ENCODE measurements around the gene PLCB4.
A peak's percentile ranks its signal among the peaks of the same experiment; 100 is the strongest.

Gene PLCB4

DNA sequence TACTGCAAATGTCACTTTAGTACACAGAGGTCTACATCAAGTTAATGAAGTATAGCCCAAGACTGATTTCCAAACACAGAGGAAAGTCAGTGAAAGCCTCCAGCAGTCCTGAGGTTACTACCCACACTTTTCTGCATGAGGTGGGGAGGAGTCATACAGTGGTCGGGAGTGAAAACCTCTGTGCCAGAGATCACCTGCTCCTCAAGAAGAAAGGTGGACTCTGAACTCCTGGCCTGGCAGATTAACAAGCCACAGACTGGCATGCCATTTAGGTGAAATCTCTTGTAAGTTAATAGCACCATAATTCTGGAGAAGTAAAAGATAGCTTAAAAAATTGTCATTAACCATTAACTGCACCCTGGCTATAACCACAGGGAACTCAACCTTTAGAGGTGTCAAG, 320.5 kb downstream of the PLCB4 start:
- H3K4me3 ChIP-seq (ENCODE audit: low read depth, low read length): no peak overlapping the region
- no peaks in the 10 kb centered on the region for H3K27me3 ChIP-seq (ENCODE audit: insufficient read depth, low read length)
- H3K27ac ChIP-seq (ENCODE audit: low read depth, low read length): no peak overlapping the region
- H3K9me3 ChIP-seq (ENCODE audit: insufficient read depth, low read depth, low read length): peaks cover 2% of the 10 kb centered on the region
- no peak overlapping the region for H3K9ac ChIP-seq (ENCODE audit: low read length)
- DNase-seq: no peak
- no peak overlapping the region for H3K14ac ChIP-seq (ENCODE audit: low read length)
- H3K79me2 ChIP-seq (ENCODE audit: control insufficient read depth, insufficient read depth, low read length, poor library complexity): no peaks in the 10 kb centered on the region
- H3K18ac ChIP-seq (ENCODE audit: low read length): no peak overlapping the region
- no peak overlapping the region for H4K8ac ChIP-seq (ENCODE audit: low read depth, low read length)
- H2AFZ ChIP-seq (ENCODE audit: insufficient read depth, low read length, poor library complexity): no peak overlapping the region
- H3K23ac ChIP-seq (ENCODE audit: low read length): no peak overlapping the region
- no peaks in the 10 kb centered on the region for H3K36me3 ChIP-seq (ENCODE audit: control insufficient read depth in 1 of 2, insufficient read depth in 2 of 2, low read length in 2 of 2)
- no peaks in the 10 kb centered on the region for H3K79me1 ChIP-seq (ENCODE audit: low read length)
- H2AK5ac ChIP-seq (ENCODE audit: low read length): no peak overlapping the region
- H3K4ac ChIP-seq (ENCODE audit: low read depth, low read length): no peak overlapping the region
- H2BK12ac ChIP-seq (ENCODE audit: low read length): no peak overlapping the region
- WGBS (ENCODE audit: extremely low coverage, insufficient coverage, insufficient read length): no CpG with 5 or more reads among the region's 1 CpG
- no peak overlapping the region for H4K12ac ChIP-seq (ENCODE audit: low read depth, low read length)
- H4K91ac ChIP-seq (ENCODE audit: low read depth, low read length): no peak overlapping the region
- H2BK120ac ChIP-seq (ENCODE audit: insufficient read depth, low read length, poor library complexity): no peak overlapping the region
- no peak overlapping the region for H2BK5ac ChIP-seq (ENCODE audit: low read depth, low read length, poor library complexity)
- no peak overlapping the region for H3K4me2 ChIP-seq (ENCODE audit: low read length)
- no peaks in the 10 kb centered on the region for H3K4me1 ChIP-seq (ENCODE audit: control insufficient read depth in 1 of 2, insufficient read depth in 2 of 2, low read length in 2 of 2)

GRCh38 chr20:9390441-9390840, 321.6 kb downstream of the PLCB4 start:
- Histone ChIP-seq H3K4me3 (ENCODE audit: low read depth, low read length) (no peak overlapping the region), H2BK12ac (ENCODE audit: low read length) (no peak overlapping the region), H2BK5ac (ENCODE audit: low read depth, low read length, poor library complexity) (no peak overlapping the region), H3K27me3 (ENCODE audit: insufficient read depth, low read length) (no peaks in the 10 kb centered on the region), H4K8ac (ENCODE audit: low read depth, low read length) (no peak overlapping the region), H3K18ac (ENCODE audit: low read length) (no peak overlapping the region), H3K9ac (ENCODE audit: low read length) (no peak overlapping the region), H3K36me3 (ENCODE audit: control insufficient read depth in 1 of 2, insufficient read depth in 2 of 2, low read length in 2 of 2) (no peaks in the 10 kb centered on the region), H3K14ac (ENCODE audit: low read length) (no peak overlapping the region), H3K27ac (ENCODE audit: low read depth, low read length) (no peak overlapping the region), H3K23ac (ENCODE audit: low read length) (no peak overlapping the region), H2AK5ac (ENCODE audit: low read length) (no peak overlapping the region), H3K79me1 (ENCODE audit: low read length) (no peaks in the 10 kb centered on the region), H4K12ac (ENCODE audit: low read depth, low read length) (no peak overlapping the region), H2AFZ (ENCODE audit: insufficient read depth, low read length, poor library complexity) (no peak overlapping the region), H3K4me2 (ENCODE audit: low read length) (no peak overlapping the region), H4K91ac (ENCODE audit: low read depth, low read length) (no peak overlapping the region), H3K4ac (ENCODE audit: low read depth, low read length) (no peak overlapping the region), H3K9me3 (ENCODE audit: insufficient read depth, low read depth, low read length) (peaks cover 2% of the 10 kb centered on the region), H2BK120ac (ENCODE audit: insufficient read depth, low read length, poor library complexity) (no peak overlapping the region), H3K4me1 (ENCODE audit: control insufficient read depth in 1 of 2, insufficient read depth in 2 of 2, low read length in 2 of 2) (no peaks in the 10 kb centered on the region), H3K79me2 (ENCODE audit: control insufficient read depth, insufficient read depth, low read length, poor library complexity) (no peaks in the 10 kb centered on the region)
- DNase-seq: no peak
- no CpG with 5 or more reads among the region's 3 CpGs for WGBS (ENCODE audit: extremely low coverage, insufficient coverage, insufficient read length)

DNA sequence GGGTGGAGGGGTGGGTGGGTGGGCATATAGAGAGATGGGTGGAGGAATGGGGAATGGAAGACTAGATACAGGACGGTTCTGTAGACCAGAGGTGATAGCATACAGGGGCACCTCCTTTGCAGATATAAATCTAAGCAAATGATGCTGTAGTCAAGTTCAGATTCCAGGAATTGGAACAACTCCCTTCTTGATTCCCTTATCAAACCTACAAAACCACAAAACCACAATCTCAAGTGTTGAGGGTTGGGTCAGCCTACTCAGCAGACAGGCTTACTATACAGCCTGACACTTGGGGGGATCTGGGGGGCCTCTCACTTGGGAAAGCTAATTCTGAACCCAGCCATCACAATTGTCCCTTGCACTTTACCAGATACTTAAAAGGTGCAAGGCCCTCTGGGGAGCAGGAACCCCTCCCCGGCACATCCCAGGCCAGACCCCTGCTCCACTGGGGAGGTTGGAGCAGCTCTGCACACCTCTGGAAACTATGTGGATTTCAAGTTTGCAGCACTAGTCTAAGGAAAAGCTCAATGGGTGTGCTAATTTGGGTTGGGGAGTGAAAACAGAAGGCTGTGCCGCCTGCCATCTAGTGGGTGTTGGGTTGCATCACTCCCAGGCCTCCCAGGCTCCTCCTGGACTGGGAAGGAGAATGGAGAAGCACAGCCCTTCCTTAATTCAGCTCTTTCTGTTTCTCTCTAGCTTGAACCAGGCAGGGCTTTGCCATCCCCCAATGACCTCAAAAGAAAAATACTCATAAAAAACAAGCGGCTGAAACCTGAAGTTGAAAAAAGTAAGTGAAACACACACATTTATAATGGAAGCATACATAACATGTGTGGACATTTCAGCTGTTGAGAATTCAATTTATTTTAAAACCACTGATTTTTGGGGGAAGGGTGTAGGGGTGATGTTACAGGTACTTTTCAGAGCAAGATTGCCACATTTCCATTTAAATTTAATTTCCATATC, 324.3 kb downstream of the PLCB4 start:
- H4K91ac ChIP-seq (ENCODE audit: low read depth, low read length): no peak overlapping the region
- H3K23ac ChIP-seq (ENCODE audit: low read length): no peak overlapping the region
- no peak overlapping the region for H3K9ac ChIP-seq (ENCODE audit: low read length)
- no peaks in the 10 kb centered on the region for H3K27me3 ChIP-seq (ENCODE audit: insufficient read depth, low read length)
- H3K79me1 ChIP-seq (ENCODE audit: low read length): no peaks in the 10 kb centered on the region
- H3K4ac ChIP-seq (ENCODE audit: low read depth, low read length): no peak overlapping the region
- no peak overlapping the region for H2BK120ac ChIP-seq (ENCODE audit: insufficient read depth, low read length, poor library complexity)
- WGBS (ENCODE audit: extremely low coverage, insufficient coverage, insufficient read length): no CpG with 5 or more reads among the region's 4 CpGs
- H2AFZ ChIP-seq (ENCODE audit: insufficient read depth, low read length, poor library complexity): no peak overlapping the region
- no peak overlapping the region for H3K4me2 ChIP-seq (ENCODE audit: low read length)
- H3K14ac ChIP-seq (ENCODE audit: low read length): no peak overlapping the region
- H3K18ac ChIP-seq (ENCODE audit: low read length): no peak overlapping the region
- H2BK12ac ChIP-seq (ENCODE audit: low read length): no peak overlapping the region
- H2BK5ac ChIP-seq (ENCODE audit: low read depth, low read length, poor library complexity): no peak overlapping the region
- H4K12ac ChIP-seq (ENCODE audit: low read depth, low read length): no peak overlapping the region
- H3K4me1 ChIP-seq (ENCODE audit: control insufficient read depth in 1 of 2, insufficient read depth in 2 of 2, low read length in 2 of 2): no peaks in the 10 kb centered on the region
- H3K27ac ChIP-seq (ENCODE audit: low read depth, low read length): no peak overlapping the region
- no peak overlapping the region for H3K4me3 ChIP-seq (ENCODE audit: low read depth, low read length)
- DNase-seq: peak in 1 of 2 donors; percentile 34
- H3K9me3 ChIP-seq (ENCODE audit: insufficient read depth, low read depth, low read length): no peaks in the 10 kb centered on the region
- H2AK5ac ChIP-seq (ENCODE audit: low read length): no peak overlapping the region
- H3K79me2 ChIP-seq (ENCODE audit: control insufficient read depth, insufficient read depth, low read length, poor library complexity): no peaks in the 10 kb centered on the region
- no peaks in the 10 kb centered on the region for H3K36me3 ChIP-seq (ENCODE audit: control insufficient read depth in 1 of 2, insufficient read depth in 2 of 2, low read length in 2 of 2)
- H4K8ac ChIP-seq (ENCODE audit: low read depth, low read length): no peak overlapping the region

DNA sequence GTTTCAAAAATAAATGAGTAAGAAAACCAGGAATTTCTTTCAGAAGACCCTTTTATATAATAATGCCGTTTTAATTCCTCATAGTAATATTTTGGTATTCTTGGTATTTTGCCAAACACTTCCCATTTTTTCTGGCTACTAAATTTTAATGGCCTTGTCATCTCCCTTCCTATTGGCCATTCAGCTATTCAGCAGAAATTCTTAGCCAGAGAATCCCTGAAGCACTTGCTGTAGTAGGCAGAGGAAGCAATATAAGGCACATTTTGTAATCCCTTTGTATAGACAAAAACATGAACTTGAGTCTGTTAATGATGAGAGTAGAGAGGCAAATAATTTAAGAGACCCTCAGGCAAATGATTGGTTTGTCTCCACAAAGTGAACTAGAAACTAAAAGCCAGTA, 327.1 kb downstream of the PLCB4 start:
- no peak overlapping the region for H3K4ac ChIP-seq (ENCODE audit: low read depth, low read length)
- DNase-seq: no peak
- H2BK5ac ChIP-seq (ENCODE audit: low read depth, low read length, poor library complexity): no peak overlapping the region
- H3K9ac ChIP-seq (ENCODE audit: low read length): no peak overlapping the region
- H3K18ac ChIP-seq (ENCODE audit: low read length): no peak overlapping the region
- H3K4me1 ChIP-seq (ENCODE audit: control insufficient read depth in 1 of 2, insufficient read depth in 2 of 2, low read length in 2 of 2): no peaks in the 10 kb centered on the region
- no CpG with 5 or more reads among the region's 1 CpG for WGBS (ENCODE audit: extremely low coverage, insufficient coverage, insufficient read length)
- no peak overlapping the region for H2BK120ac ChIP-seq (ENCODE audit: insufficient read depth, low read length, poor library complexity)
- no peak overlapping the region for H3K27ac ChIP-seq (ENCODE audit: low read depth, low read length)
- no peak overlapping the region for H3K23ac ChIP-seq (ENCODE audit: low read length)
- H3K4me3 ChIP-seq (ENCODE audit: low read depth, low read length): no peak overlapping the region
- H4K8ac ChIP-seq (ENCODE audit: low read depth, low read length): no peak overlapping the region
- no peaks in the 10 kb centered on the region for H3K79me2 ChIP-seq (ENCODE audit: control insufficient read depth, insufficient read depth, low read length, poor library complexity)
- no peak overlapping the region for H3K4me2 ChIP-seq (ENCODE audit: low read length)
- no peak overlapping the region for H3K14ac ChIP-seq (ENCODE audit: low read length)
- no peaks in the 10 kb centered on the region for H3K79me1 ChIP-seq (ENCODE audit: low read length)
- no peak overlapping the region for H4K12ac ChIP-seq (ENCODE audit: low read depth, low read length)
- no peak overlapping the region for H2BK12ac ChIP-seq (ENCODE audit: low read length)
- no peaks in the 10 kb centered on the region for H3K36me3 ChIP-seq (ENCODE audit: control insufficient read depth in 1 of 2, insufficient read depth in 2 of 2, low read length in 2 of 2)
- H4K91ac ChIP-seq (ENCODE audit: low read depth, low read length): no peak overlapping the region
- H3K9me3 ChIP-seq (ENCODE audit: insufficient read depth, low read depth, low read length): no peaks in the 10 kb centered on the region
- H2AFZ ChIP-seq (ENCODE audit: insufficient read depth, low read length, poor library complexity): no peak overlapping the region
- H2AK5ac ChIP-seq (ENCODE audit: low read length): no peak overlapping the region
- no peaks in the 10 kb centered on the region for H3K27me3 ChIP-seq (ENCODE audit: insufficient read depth, low read length)
